Measurements from ENCODE around the gene IER5. TPM values are rescaled to one million over a fixed set of nuclear protein-coding genes. Genes with fewer than 3 reads are reported as not detected.
"Not testable (repeated sequence)": the region's sequence is repeated elsewhere in the genome, so short reads cannot be mapped to it uniquely, and the experiment has no call there.

Gene IER5
- total RNA-seq, 2 donors from 2014 or later: 25.6 to 55.1 TPM

DNA sequence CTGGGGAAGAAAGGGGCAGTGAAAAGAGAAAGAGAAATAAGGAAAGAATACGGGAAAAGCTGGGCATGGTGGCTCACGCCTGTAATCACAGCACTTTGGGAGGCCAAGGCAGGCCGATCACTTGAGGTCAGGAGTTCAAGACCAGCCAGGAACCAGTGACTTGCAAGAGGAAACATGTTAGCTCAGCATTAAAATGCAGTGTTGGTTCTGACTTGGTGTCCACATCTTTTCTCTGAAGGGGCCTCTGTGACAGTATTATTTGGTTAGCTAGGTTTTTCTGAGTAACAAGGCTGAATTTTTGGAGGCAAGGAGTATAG, 26.8 kb downstream of the IER5 start:
- no peaks in the 10 kb centered on the region for H3K27me3 ChIP-seq
- TF ChIP-seq CTCF (IDR thresholded peaks at IDR 0.05): no peak

GRCh38 chr1:181115971-181116370, 27.5 kb downstream of the IER5 start:
- not testable (repeated sequence) for H3K27me3 ChIP-seq; DNase-seq (ENCODE audit: low spot score); H3K27ac ChIP-seq; H3K9me3 ChIP-seq; H3K36me3 ChIP-seq; H3K4me3 ChIP-seq
- peaks cover 0 to 27% of the 10 kb centered on the region in 2 donors for H3K4me1 ChIP-seq

More for the DNA sequence above, 26.8 kb downstream of the IER5 start:
- Histone ChIP-seq H3K36me3 (no peaks in the 10 kb centered on the region), H3K4me3 (no peak overlapping the region), H3K9me3 (no peaks in the 10 kb centered on the region), H3K4me1 (peaks cover 0 to 27% of the 10 kb centered on the region in 2 donors), H3K27ac (no peak overlapping the region)
- no peak for DNase-seq (ENCODE audit: low spot score)

- Histone ChIP-seq H3K4me1 (peaks cover 0 to 23% of the 10 kb centered on the region in 2 donors), H3K36me3 (no peaks in the 10 kb centered on the region), H3K9me3 (no peaks in the 10 kb centered on the region), H3K4me3 (no peak overlapping the region), H3K27me3 (no peaks in the 10 kb centered on the region), H3K27ac (no peak overlapping the region)
- no peak for TF ChIP-seq CTCF (IDR thresholded peaks at IDR 0.05)
- no peak for DNase-seq (ENCODE audit: low spot score)
These were observed 28.4 kb downstream of the IER5 start for GRCh38 chr1:181116819-181117390.

- TF ChIP-seq CTCF (IDR thresholded peaks at IDR 0.05): no peak
- H3K27ac ChIP-seq: no peak overlapping the region
- peaks cover 0 to 14% of the 10 kb centered on the region in 2 donors for H3K4me1 ChIP-seq
These were observed 29.3 kb downstream of the IER5 start for GRCh38 chr1:181117648-181118449.

GRCh38 chr1:181119093-181119989, 30.8 kb downstream of the IER5 start:
- Histone ChIP-seq H3K4me3 (no peak overlapping the region), H3K36me3 (no peaks in the 10 kb centered on the region), H3K27ac (no peak overlapping the region), H3K27me3 (no peaks in the 10 kb centered on the region), H3K9me3 (no peaks in the 10 kb centered on the region), H3K4me1 (peaks cover 0 to 6% of the 10 kb centered on the region in 2 donors)
- no peak for TF ChIP-seq CTCF (IDR thresholded peaks at IDR 0.05)
- no peak for DNase-seq (ENCODE audit: low spot score)

More at GRCh38 chr1:181117648-181118449, 29.3 kb downstream of the IER5 start:
- DNase-seq (ENCODE audit: low spot score): no peak
- H3K27me3 ChIP-seq: no peaks in the 10 kb centered on the region
- H3K36me3 ChIP-seq: no peaks in the 10 kb centered on the region
- no peak overlapping the region for H3K4me3 ChIP-seq
- H3K9me3 ChIP-seq: no peaks in the 10 kb centered on the region

DNA sequence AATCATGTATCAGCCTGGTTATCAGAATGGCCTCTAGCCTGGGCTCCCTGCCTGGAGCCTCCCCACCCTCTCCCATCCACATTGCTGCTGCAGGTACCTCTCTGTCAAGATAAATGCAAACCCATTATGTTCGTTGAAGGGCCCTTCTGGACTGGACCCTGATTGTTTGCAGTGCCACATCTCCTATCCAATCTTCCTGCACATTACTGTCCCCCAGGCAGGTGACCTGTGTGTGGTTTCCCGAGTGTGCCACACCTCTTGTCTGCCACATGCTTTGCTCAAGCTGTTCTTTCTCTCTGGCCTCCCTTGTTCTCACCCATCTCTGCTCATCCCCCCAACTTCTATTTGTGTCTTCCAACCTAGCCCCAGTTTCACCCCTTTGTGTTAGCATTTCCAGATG, 32.4 kb downstream of the IER5 start:
- Histone ChIP-seq H3K36me3 (no peaks in the 10 kb centered on the region), H3K4me3 (no peak overlapping the region), H3K9me3 (no peaks in the 10 kb centered on the region), H3K4me1 (peaks cover 0 to 6% of the 10 kb centered on the region in 2 donors), H3K27ac (no peak overlapping the region), H3K27me3 (no peaks in the 10 kb centered on the region)
- no peak for DNase-seq (ENCODE audit: low spot score)
- TF ChIP-seq CTCF (IDR thresholded peaks at IDR 0.05): no peak
